ENCODE data around the gene SPATS1.

DNA sequence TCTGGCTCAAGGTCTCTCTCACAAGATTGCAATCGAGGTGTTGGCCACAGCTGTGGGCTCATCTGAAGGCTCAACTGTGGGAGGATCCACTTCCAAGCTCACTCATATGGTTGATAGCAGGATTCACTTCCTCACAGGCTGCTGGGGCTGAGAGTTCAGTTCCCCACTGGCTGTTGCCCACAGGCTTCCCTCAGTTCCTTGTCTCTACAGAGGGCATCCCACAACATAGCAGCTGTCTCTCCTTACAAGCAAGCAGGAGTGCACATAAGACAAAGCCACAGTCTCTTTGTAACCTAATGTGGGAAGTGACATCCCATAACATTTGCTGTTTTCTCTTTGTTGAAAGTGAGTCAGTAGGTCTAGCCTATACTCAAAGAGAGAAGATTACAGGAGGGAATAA, 14.0 kb downstream of the SPATS1 start:
- TF ChIP-seq, protein P1, sequence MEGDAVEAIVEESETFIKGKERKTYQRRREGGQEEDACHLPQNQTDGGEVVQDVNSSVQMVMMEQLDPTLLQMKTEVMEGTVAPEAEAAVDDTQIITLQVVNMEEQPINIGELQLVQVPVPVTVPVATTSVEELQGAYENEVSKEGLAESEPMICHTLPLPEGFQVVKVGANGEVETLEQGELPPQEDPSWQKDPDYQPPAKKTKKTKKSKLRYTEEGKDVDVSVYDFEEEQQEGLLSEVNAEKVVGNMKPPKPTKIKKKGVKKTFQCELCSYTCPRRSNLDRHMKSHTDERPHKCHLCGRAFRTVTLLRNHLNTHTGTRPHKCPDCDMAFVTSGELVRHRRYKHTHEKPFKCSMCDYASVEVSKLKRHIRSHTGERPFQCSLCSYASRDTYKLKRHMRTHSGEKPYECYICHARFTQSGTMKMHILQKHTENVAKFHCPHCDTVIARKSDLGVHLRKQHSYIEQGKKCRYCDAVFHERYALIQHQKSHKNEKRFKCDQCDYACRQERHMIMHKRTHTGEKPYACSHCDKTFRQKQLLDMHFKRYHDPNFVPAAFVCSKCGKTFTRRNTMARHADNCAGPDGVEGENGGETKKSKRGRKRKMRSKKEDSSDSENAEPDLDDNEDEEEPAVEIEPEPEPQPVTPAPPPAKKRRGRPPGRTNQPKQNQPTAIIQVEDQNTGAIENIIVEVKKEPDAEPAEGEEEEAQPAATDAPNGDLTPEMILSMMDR (conservative IDR thresholded peaks at IDR 0.05; ENCODE audit: low read length): no peak
- no peak for TF ChIP-seq EZH2phosphoT487 (IDR thresholded peaks at IDR 0.05; ENCODE audit: borderline replicate concordance)

All from Loucy (cell line).